Colonic mucosa (tissue), 4 donors: ENCODE measurements around the gene FHL1. TPM values are rescaled to one million over a fixed set of nuclear protein-coding genes. Genes with fewer than 3 reads are reported as not detected.
"Not testable (repeated sequence)": the region's sequence is repeated elsewhere in the genome, so short reads cannot be mapped to it uniquely, and the experiment has no call there.

Experiments
- DNase-seq: peaks from one replicate; pipeline ENCODE4 v3.0.0-alpha.2; 2020
- H3K27ac ChIP-seq: fragments of 200-600 bp; one replicate; pipeline ENCODE4 v1.8.0; 2021
- H3K27me3 ChIP-seq: fragments of 200-600 bp; one replicate; pipeline ENCODE4 v1.8.0; 2021
- H3K36me3 ChIP-seq: fragments of 200-600 bp; one replicate; pipeline ENCODE4 v1.8.0; 2021
- H3K4me1 ChIP-seq: fragments of 200-600 bp; one replicate; pipeline ENCODE4 v1.8.0; 2021; ENCODE audit warnings: mild to moderate bottlenecking
- H3K4me3 ChIP-seq: fragments of 200-600 bp; one replicate; pipeline ENCODE4 v1.8.0; 2021
- H3K9ac ChIP-seq, 2 donors: one replicate each; pipeline ENCODE4 v1.7.0; 2013; ENCODE audit warnings: control low read depth in 2 of 2, low read depth in 2 of 2, low read length in 2 of 2
- H3K9me3 ChIP-seq: fragments of 200-600 bp; one replicate; pipeline ENCODE4 v1.8.0; 2021
- CTCF ChIP-seq: fragments of 200-600 bp; IDR thresholded peaks from one replicate; pipeline ENCODE4 v1.8.0; 2022; ENCODE audit warnings: antibody characterized with exemption, mild to moderate bottlenecking
- intact Hi-C: fragments of 100-400 bp; cut with DNase I; formaldehyde crosslinking; loops from one replicate; pipeline ENCODE4 v1.14.1; 2022
- total RNA-seq, 2 donors: library from RNA; stranded (reverse); fragmentation: NEBNext Ultra II Directional in 1 of 2; extraction: Animal tissue kit (Norgen Biotek cat#: 25700) in 1 of 2; gene quantifications; one replicate each; pipeline ENCODE4 v1.2.1, GENCODE V29; 2021
- donor health status: healthy.
- donor health status: DM: no; HTN: no; CAD: no.
- donor health status: DM: no; HTN: no; CAD: no.

FHL1 gene
- 100 to 1,000 TPM in 1 of 2 donors, 10 to 100 TPM in 1; 20.0 to 176 TPM for total RNA-seq

- intact Hi-C loops: no loop called here
- peak; percentile 50 for DNase-seq
Observed at GRCh38 chrX:136147315-136147901, at the start of gene FHL1. TSS of gene FHL1 (plus strand) at chrX:136147533.

GRCh38 chrX:136097871-136098805, 49.2 kb upstream of the FHL1 start:
- Histone ChIP-seq H3K27ac (no peak overlapping the region), H3K4me3 (no peak overlapping the region), H3K4me1 (no peaks in the 10 kb centered on the region), H3K9ac (no peak overlapping the region), H3K36me3 (no peaks in the 10 kb centered on the region), H3K9me3 (no peaks in the 10 kb centered on the region), H3K27me3 (no peaks in the 10 kb centered on the region)
- no peak for DNase-seq
- intact Hi-C loops: no loop called here
- no peak for TF ChIP-seq CTCF

More at GRCh38 chrX:136147315-136147901, at the start of gene FHL1:
- peak within 1 kb of the TSS; percentile 38 for H3K4me3 ChIP-seq
- peak within 1 kb of the TSS; percentile 46 to 84 for H3K9ac ChIP-seq
- peak within 1 kb of the TSS; percentile 55 for H3K27ac ChIP-seq
- H3K27me3 ChIP-seq: no peaks in the 10 kb centered on the region
- H3K9me3 ChIP-seq: no peaks in the 10 kb centered on the region
- H3K36me3 ChIP-seq: no peaks in the 10 kb centered on the region
- no peak for TF ChIP-seq CTCF
- no peaks in the 10 kb centered on the region for H3K4me1 ChIP-seq

- no peaks in the 10 kb centered on the region for H3K36me3 ChIP-seq
- H3K27ac ChIP-seq: no peak overlapping the region
- TF ChIP-seq CTCF: no peak
- intact Hi-C loops: no loop called here
- H3K9me3 ChIP-seq: no peaks in the 10 kb centered on the region
- no peaks in the 10 kb centered on the region for H3K4me1 ChIP-seq
- no peak overlapping the region for H3K4me3 ChIP-seq
- DNase-seq: no peak
- no peak overlapping the region for H3K9ac ChIP-seq
- H3K27me3 ChIP-seq: no peaks in the 10 kb centered on the region
Observed at GRCh38 chrX:136104936-136105335, 42.4 kb upstream of the FHL1 start.

GRCh38 chrX:136106920-136107528, 40.3 kb upstream of the FHL1 start:
- Histone ChIP-seq H3K4me3 (no peak overlapping the region), H3K9me3 (no peaks in the 10 kb centered on the region), H3K9ac (no peak overlapping the region), H3K27me3 (no peaks in the 10 kb centered on the region), H3K36me3 (no peaks in the 10 kb centered on the region), H3K4me1 (no peaks in the 10 kb centered on the region), H3K27ac (no peak overlapping the region)
- intact Hi-C loops: no loop called here
- no peak for TF ChIP-seq CTCF
- DNase-seq: no peak

- intact Hi-C loops, H3K27me3 ChIP-seq, H3K9ac ChIP-seq, H3K36me3 ChIP-seq, DNase-seq, H3K4me1 ChIP-seq, H3K4me3 ChIP-seq, H3K9me3 ChIP-seq, H3K27ac ChIP-seq: not testable (repeated sequence)
Observed at GRCh38 chrX:136108905-136109304, 38.4 kb upstream of the FHL1 start.
